ENCODE results near the gene EXD1.

Gene EXD1, protein sequence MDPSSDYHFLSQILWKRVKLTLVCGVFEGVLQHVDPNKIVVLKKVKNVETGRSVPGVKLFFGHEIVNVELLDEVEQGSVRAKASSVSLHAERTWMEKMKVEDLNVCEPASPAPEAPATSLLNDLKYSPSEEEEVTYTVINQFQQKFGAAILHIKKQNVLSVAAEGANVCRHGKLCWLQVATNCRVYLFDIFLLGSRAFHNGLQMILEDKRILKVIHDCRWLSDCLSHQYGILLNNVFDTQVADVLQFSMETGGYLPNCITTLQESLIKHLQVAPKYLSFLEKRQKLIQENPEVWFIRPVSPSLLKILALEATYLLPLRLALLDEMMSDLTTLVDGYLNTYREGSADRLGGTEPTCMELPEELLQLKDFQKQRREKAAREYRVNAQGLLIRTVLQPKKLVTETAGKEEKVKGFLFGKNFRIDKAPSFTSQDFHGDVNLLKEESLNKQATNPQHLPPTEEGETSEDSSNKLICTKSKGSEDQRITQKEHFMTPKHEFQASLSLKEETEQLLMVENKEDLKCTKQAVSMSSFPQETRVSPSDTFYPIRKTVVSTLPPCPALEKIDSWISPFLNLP

DNA sequence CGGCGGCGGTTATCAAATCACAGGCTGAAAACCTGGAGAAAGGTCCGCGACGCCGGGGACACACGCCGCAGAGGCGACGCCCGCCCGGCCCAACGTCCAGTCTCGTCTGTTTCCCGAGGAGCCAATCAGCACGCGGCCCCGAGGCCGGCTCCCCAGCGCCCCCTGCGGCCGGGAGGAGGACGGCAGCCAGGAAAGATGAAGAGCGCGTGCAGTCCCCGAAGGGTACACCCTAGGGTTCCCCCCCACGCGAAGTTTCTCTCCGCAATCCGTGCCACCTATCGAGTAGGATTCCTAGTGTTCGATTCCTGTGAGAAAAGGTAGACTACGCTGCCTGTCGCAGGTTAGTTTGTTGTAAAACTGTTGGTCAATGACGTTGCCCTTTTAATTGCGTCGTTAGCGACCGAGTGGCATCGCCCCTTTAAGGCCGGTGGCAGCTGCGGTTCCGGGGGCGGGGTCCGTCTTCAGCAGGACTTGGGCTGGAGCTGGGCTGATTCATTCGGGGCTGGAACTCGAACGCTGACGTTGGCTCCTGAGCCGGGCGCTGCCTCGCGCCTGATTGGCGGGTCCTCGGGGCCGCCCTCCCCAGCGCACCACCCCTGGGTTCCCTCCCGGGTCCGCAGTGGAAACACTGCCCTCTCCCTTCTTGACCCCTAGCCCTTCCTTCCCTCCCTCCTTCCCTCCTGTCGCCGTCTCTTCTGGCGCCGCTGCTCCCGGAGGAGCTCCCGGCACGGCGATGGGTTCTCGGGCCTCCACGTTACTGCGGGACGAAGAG is at the start of gene EXD1, which contains the start of gene CHP1:
EXD1 (minus strand) TSS at position 108 of the 772 bp plus-strand sequence. CDS start 4,182 bp downstream, outside the sequence.
CHP1 (plus strand) TSS at position 619 of the 772 bp plus-strand sequence; CDS start at position 734, 115 bp downstream.
- H3K4me3 ChIP-seq (ENCODE audit: low read depth, low read length): peak within 1 kb of the TSS; percentile 95
- DNase-seq (ENCODE audit: low read depth): peak; percentile 95
- in situ Hi-C loops (cut with HindIII; ENCODE audit: low sequenced_read_pairs): no loop called here
- TF ChIP-seq, protein P1, sequence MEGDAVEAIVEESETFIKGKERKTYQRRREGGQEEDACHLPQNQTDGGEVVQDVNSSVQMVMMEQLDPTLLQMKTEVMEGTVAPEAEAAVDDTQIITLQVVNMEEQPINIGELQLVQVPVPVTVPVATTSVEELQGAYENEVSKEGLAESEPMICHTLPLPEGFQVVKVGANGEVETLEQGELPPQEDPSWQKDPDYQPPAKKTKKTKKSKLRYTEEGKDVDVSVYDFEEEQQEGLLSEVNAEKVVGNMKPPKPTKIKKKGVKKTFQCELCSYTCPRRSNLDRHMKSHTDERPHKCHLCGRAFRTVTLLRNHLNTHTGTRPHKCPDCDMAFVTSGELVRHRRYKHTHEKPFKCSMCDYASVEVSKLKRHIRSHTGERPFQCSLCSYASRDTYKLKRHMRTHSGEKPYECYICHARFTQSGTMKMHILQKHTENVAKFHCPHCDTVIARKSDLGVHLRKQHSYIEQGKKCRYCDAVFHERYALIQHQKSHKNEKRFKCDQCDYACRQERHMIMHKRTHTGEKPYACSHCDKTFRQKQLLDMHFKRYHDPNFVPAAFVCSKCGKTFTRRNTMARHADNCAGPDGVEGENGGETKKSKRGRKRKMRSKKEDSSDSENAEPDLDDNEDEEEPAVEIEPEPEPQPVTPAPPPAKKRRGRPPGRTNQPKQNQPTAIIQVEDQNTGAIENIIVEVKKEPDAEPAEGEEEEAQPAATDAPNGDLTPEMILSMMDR (IDR thresholded peaks at IDR 0.05; ENCODE audit: low read depth, low read length, missing control alignments): peak; percentile 97

DNA sequence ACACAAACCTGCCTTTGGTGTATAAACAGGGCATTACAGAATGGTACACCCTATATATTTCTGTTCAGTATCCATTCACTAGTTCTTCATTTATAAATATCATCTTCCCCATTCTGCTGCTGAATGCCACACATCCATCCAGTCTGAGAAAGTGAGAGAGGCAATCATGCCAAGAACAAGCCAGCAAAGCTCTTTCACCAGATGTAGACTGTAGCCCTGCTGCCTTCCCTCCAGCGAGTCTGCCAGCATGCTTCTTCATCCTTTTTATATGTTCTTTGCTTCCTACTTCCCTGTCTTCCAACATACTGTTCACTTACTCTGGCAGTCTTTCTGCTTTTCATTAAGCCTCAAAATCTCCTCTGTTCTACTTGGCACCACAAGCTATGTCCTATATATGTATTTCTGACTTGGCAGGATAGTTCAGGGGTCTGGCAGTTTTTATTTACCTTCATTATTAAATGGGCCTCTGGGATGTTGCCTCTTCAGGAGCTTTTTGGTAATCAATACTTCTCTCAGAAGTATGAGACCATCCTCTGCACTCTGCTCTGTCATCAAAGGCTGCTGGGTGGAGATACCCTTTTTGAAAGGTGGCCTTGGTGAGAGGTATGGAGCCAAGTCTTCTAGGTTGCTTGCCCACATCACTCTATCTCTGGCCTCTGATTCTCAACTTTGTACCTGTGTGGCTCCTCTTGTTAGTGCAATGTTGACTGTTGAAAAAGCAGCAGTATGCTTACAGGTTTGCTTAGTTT is 49.2 kb upstream of the EXD1 start:
- in situ Hi-C loops (cut with HindIII; ENCODE audit: low sequenced_read_pairs): no loop called here
- no peak for DNase-seq (ENCODE audit: low read depth)
- TF ChIP-seq, protein P1 (IDR thresholded peaks at IDR 0.05; ENCODE audit: low read depth, low read length, missing control alignments): no peak
- no peak overlapping the region for H3K4me3 ChIP-seq (ENCODE audit: low read depth, low read length)

DNA sequence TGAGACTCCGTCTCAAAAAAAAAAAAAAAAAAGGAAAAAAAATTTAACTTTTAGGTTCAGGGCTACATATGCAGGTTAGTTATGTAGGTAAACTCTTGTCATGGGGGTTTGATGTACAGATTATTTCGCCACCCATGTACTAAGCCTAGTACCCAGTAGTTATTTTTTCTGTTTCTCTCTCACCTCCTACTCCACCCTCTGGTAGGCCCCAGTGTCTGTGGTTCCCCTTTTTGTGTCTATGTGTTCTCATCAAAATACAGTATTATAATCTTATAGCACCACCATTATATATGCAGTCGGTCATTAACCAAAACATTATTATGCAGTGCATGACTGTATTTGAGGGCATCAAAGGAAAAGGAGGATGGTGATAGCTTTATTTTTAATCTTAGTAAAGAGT is 47.8 kb upstream of the EXD1 start:
- in situ Hi-C loops (cut with HindIII; ENCODE audit: low sequenced_read_pairs): no loop called here
- no peak overlapping the region for H3K4me3 ChIP-seq (ENCODE audit: low read depth, low read length)
- TF ChIP-seq, protein P1 (IDR thresholded peaks at IDR 0.05; ENCODE audit: low read depth, low read length, missing control alignments): no peak
- no peak for DNase-seq (ENCODE audit: low read depth)

DNA sequence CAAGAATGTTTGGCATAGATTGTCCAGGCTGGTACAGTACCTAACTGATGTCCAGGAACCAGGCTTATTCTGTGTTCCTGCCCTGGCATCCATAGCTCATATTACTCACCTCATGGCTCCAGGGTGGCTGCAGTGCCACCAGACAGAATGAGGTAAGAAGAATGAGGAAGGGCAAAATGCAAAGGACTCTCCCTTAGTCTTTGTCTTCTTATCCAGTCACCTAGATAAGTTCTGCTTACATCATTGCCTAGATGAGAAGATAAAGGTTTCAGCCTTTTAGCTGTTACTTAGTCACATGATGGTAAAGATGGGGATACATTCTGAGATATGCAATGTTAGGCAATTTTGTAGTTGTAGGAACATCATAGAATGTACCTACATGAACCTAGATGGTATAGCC is 46.3 kb upstream of the EXD1 start:
- H3K4me3 ChIP-seq (ENCODE audit: low read depth, low read length): no peak overlapping the region
- in situ Hi-C loops (cut with HindIII; ENCODE audit: low sequenced_read_pairs): no loop called here
- no peak for DNase-seq (ENCODE audit: low read depth)
- TF ChIP-seq, protein P1 (IDR thresholded peaks at IDR 0.05; ENCODE audit: low read depth, low read length, missing control alignments): no peak

DNA sequence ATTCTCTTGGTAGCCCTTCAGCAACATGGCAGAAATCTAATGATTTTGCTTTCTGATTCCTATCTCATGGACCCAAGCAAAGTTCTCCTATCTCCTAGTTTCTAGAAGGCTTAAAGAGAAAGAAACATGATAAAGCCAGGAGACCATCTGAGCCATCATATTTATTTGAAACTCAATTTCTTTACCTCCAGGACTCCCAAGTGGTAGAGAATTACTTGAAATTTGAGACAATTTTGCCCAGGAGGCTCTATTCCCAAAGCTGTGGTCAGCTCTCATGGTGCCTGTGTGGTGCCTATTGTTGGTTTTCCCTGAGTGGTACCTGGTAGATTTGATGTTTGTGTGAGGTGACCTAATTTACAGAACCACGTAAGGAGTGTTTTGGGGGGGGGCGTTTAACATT is 39.3 kb upstream of the EXD1 start:
- in situ Hi-C loops (cut with HindIII; ENCODE audit: low sequenced_read_pairs): no loop called here
- TF ChIP-seq, protein P1 (IDR thresholded peaks at IDR 0.05; ENCODE audit: low read depth, low read length, missing control alignments): no peak
- no peak for DNase-seq (ENCODE audit: low read depth)
- no peak overlapping the region for H3K4me3 ChIP-seq (ENCODE audit: low read depth, low read length)

DNA sequence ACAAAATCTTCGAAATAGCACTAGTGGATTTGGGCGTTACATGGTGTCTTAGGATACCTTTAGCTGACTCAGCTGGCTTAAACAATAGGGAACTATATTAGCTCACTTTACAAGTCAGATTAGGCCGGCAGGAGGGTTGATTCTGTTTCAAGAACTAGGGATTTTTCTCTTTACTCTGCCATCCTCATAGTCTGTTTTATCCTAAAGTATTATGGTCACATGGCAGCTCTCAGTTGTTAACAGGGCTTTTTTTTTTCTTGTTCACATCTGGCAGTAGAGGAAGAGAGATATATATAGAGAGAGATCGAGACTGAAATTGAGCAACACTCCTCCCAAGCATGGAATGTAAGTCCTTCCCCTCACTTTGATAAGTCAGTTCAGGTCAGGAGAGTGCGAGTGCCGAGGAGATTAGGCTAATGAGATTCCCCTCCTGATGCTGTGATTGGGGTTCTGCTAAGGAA is 33.4 kb upstream of the EXD1 start:
- no peak overlapping the region for H3K4me3 ChIP-seq (ENCODE audit: low read depth, low read length)
- in situ Hi-C loops (cut with HindIII; ENCODE audit: low sequenced_read_pairs): no loop called here
- TF ChIP-seq, protein P1 (IDR thresholded peaks at IDR 0.05; ENCODE audit: low read depth, low read length, missing control alignments): no peak
- no peak for DNase-seq (ENCODE audit: low read depth)
